ENCODE data around the gene ZNF283.
"Not testable (repeated sequence)": the region's sequence is repeated elsewhere in the genome, so short reads cannot be mapped to it uniquely, and the experiment has no call there.

The ZNF283 gene

DNA sequence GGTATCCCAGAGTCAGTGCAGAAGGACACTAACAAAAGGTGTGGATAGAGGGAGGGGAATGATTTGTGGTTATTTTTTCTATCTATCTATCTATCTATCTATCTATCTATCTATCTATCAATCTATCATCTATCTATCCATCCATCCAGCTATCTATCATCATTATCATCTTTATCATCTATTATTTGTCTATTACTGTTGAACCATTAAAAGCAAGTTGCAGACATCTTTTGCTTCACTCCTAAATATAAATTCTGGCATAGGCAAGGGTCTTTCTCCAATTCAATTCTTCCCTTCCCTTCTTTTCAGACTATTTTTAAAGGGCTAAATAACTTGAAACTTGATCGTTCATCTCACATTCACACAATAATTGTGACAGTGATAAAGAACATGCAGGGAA lies 14.9 kb upstream of the ZNF283 start:
- no peak overlapping the region for H3K4me3 ChIP-seq (ENCODE audit: low read depth, low read length)

GRCh38 chr19:43812688-43813087 lies 14.4 kb upstream of the ZNF283 start:
- TF ChIP-seq CTCF (IDR thresholded peaks at IDR 0.05; ENCODE audit: low read depth, low read length): no peak

More for the DNA sequence above, 14.9 kb upstream of the ZNF283 start:
- no peak for TF ChIP-seq CTCF (IDR thresholded peaks at IDR 0.05; ENCODE audit: low read depth, low read length)

DNA sequence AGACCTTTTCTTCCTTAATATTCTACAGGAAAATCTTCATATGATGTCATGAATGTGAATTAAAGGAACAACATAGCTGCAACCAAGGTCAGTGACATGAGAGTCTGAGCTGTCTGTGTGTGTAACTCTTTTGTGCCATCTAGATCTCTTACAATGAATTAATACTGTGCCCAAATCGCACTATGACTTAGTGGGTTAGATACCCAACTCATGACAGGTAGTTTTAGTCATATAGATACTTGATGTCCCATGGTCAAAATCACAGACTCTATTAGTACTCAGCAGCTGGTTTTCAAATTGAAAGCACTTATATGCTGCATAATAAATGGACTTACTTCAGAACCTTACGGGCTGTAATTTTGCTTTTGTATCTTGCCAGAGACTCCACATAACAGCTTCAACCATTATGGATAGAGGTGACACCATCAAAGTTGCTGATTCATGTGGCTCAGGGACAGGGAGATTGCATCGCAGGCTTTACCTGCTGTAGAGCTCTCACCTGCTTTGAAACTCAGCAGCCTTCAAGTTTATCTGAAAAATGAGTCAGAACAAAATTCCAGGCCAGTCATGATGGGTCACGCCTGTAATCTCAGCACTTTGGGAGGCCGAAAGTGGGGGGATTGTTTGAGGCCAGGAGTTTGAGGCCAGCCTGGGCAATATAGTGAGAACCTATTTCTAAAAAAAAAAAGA lies 12.3 kb upstream of the ZNF283 start:
- no peak overlapping the region for H3K4me3 ChIP-seq (ENCODE audit: low read depth, low read length)
- no peak for TF ChIP-seq CTCF (IDR thresholded peaks at IDR 0.05; ENCODE audit: low read depth, low read length)

More at GRCh38 chr19:43812688-43813087, 14.4 kb upstream of the ZNF283 start:
- no peak overlapping the region for H3K4me3 ChIP-seq (ENCODE audit: low read depth, low read length)

- not testable (repeated sequence) for H3K4me3 ChIP-seq (ENCODE audit: low read depth, low read length)
Observed at GRCh38 chr19:43817454-43817853, 9.7 kb upstream of the ZNF283 start.

DNA sequence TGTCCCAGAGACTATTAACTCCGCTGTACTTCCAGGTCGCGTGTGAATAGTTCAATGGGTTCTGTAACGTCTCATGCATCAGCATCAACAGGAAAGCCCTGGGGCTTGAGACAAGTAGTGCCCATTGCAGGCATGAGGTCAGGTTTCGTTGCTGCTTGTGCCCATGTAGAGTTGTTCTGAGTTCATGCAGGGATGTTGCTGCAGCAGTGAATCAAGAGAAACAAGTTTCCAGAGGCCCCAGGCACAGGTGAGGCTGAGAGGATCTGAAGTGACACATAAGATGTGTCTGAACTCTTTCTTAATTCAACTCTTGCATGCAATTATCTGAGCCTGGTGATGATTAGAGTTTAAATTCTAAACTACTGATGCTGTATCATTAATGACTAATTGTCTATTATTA lies 8.6 kb upstream of the ZNF283 start:
- no peak overlapping the region for H3K4me3 ChIP-seq (ENCODE audit: low read depth, low read length)
- no peak for TF ChIP-seq CTCF (IDR thresholded peaks at IDR 0.05; ENCODE audit: low read depth, low read length)

DNA sequence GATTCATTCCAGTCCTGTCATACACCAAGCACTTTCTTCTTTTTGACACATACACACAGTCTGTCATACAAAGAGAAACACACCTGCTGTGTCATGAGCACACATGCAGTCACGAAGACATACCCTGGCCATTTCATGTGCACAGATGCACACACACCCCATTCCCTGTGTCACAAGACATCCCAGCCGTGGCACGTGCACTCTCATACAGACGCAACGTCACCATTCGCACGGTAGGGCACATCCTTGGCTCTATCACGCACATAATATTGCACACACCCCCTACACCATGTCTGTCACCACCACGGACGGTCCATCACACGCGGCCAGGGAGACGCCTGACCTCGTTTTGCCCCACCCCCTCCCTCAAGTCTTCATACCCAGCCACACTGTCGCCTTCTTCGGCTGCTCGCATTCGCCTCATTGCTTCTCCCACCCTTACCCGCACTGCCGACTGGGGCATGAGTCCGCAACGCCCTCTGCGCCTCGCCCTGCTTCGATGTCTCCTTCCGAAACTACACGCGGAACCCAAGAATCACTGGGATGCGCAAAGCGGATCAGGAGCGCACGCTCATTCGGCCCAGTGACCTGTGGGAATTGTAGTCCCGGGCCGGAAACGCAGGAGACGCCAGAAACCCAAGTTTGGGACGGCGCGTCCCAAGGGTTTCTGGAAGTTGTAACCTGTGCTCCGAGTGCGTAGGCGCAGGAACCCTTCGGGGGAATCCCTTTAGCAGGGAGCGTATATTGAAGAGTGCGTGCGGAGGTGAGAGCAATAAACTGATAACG lies 6.8 kb upstream of the ZNF283 start:
- TF ChIP-seq CTCF (IDR thresholded peaks at IDR 0.05; ENCODE audit: low read depth, low read length): no peak
- H3K4me3 ChIP-seq (ENCODE audit: low read depth, low read length): 0 out of 2 replicates have a peak overlapping the region, but pooled peaks have one; percentile 3

DNA sequence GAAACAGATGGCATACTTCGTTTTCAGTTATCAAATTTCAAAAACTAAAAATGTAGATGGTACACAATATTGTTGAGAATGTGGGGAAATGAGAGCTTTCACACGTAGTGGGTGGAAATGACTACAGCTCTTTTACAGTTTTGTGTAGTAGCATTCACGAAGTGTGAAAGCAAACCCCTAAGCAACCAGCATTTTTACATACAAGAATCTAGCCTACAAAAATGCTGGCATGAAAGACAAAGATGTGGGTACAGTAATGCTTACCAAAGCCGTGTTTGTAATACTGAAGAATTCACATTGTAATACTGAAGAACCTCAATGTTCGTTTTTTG lies 6.3 kb upstream of the ZNF283 start:
- no peak for TF ChIP-seq CTCF (IDR thresholded peaks at IDR 0.05; ENCODE audit: low read depth, low read length)
- no peak overlapping the region for H3K4me3 ChIP-seq (ENCODE audit: low read depth, low read length)

- H3K4me3 ChIP-seq (ENCODE audit: low read depth, low read length): not testable (repeated sequence)
Observed at GRCh38 chr19:43823856-43824255, 3.3 kb upstream of the ZNF283 start.

GRCh38 chr19:43824572-43824971 lies 2.5 kb upstream of the ZNF283 start:
- H3K4me3 ChIP-seq (ENCODE audit: low read depth, low read length): not testable (repeated sequence)

All from WI38 (cell line).